ENCODE data around the gene TET1. TPM values are rescaled to one million over a fixed set of nuclear protein-coding genes. Genes with fewer than 3 reads are reported as not detected.

The TET1 gene
- total and polyA plus RNA-seq, 2 donors, result 0.82 to 6.4 TPM

- peaks cover 10 to 25% of the 10 kb centered on the region in 2 donors for H3K4me1 ChIP-seq (ENCODE audit: control insufficient read depth in 2 of 2, insufficient read depth in 2 of 2, low read length in 2 of 2)
- H3K4me3 ChIP-seq (ENCODE audit: low read length in 2 of 2), result peak overlapping the region in 1 of 2 donors; percentile 7
- DNase-seq (ENCODE audit: low read depth in 6 of 9, low spot score in 9 of 9), result peak in 1 of 9 donors; percentile 29
- no peak overlapping the region for H3K27ac ChIP-seq (ENCODE audit: low read depth in 1 of 2, low read length in 1 of 2)
- H3K9me3 ChIP-seq (ENCODE audit: control insufficient read depth in 2 of 2, insufficient read depth in 1 of 2, low read length in 1 of 2), result peaks cover 0 to 5% of the 10 kb centered on the region in 2 donors
- H3K27me3 ChIP-seq (ENCODE audit: control insufficient read depth in 2 of 2, insufficient read depth in 1 of 2, low read length in 1 of 2), result peaks cover 27 to 77% of the 10 kb centered on the region in 2 donors
- no peaks in the 10 kb centered on the region for H3K36me3 ChIP-seq (ENCODE audit: control insufficient read depth in 2 of 2, insufficient read depth in 2 of 2, low read length in 1 of 2)
- 34% methylated on average over 28 of the region's 28 CpGs for WGBS
Observed at GRCh38 chr10:68561865-68562649, 1.9 kb downstream of the TET1 start.

GRCh38 chr10:68562661-68563570 is 2.8 kb downstream of the TET1 start:
- peaks cover 27 to 69% of the 10 kb centered on the region in 2 donors for H3K27me3 ChIP-seq (ENCODE audit: control insufficient read depth in 2 of 2, insufficient read depth in 1 of 2, low read length in 1 of 2)
- 37% methylated on average over 12 of the region's 12 CpGs for WGBS
- H3K27ac ChIP-seq (ENCODE audit: low read depth in 1 of 2, low read length in 1 of 2), result no peak overlapping the region
- peaks cover 0 to 5% of the 10 kb centered on the region in 2 donors for H3K9me3 ChIP-seq (ENCODE audit: control insufficient read depth in 2 of 2, insufficient read depth in 1 of 2, low read length in 1 of 2)
- no peaks in the 10 kb centered on the region for H3K36me3 ChIP-seq (ENCODE audit: control insufficient read depth in 2 of 2, insufficient read depth in 2 of 2, low read length in 1 of 2)
- peak in 6 of 9 donors; percentile 29 to 67 (median 37) for DNase-seq (ENCODE audit: low read depth in 6 of 9, low spot score in 9 of 9)
- H3K4me1 ChIP-seq (ENCODE audit: control insufficient read depth in 2 of 2, insufficient read depth in 2 of 2, low read length in 2 of 2), result peaks cover 10 to 25% of the 10 kb centered on the region in 2 donors
- no peak overlapping the region for H3K4me3 ChIP-seq (ENCODE audit: low read length in 2 of 2)

GRCh38 chr10:68564712-68565111 is 4.6 kb downstream of the TET1 start:
- H3K4me3 ChIP-seq (ENCODE audit: low read length in 2 of 2), result no peak overlapping the region
- WGBS, result 74% methylated on average over 4 of the region's 4 CpGs
- no peaks in the 10 kb centered on the region for H3K36me3 ChIP-seq (ENCODE audit: control insufficient read depth in 2 of 2, insufficient read depth in 2 of 2, low read length in 1 of 2)
- peaks cover 10 to 25% of the 10 kb centered on the region in 2 donors for H3K4me1 ChIP-seq (ENCODE audit: control insufficient read depth in 2 of 2, insufficient read depth in 2 of 2, low read length in 2 of 2)
- H3K27ac ChIP-seq (ENCODE audit: low read depth in 1 of 2, low read length in 1 of 2), result no peak overlapping the region
- peaks cover 0 to 5% of the 10 kb centered on the region in 2 donors for H3K9me3 ChIP-seq (ENCODE audit: control insufficient read depth in 2 of 2, insufficient read depth in 1 of 2, low read length in 1 of 2)
- H3K27me3 ChIP-seq (ENCODE audit: control insufficient read depth in 2 of 2, insufficient read depth in 1 of 2, low read length in 1 of 2), result peaks cover 20 to 53% of the 10 kb centered on the region in 2 donors
- DNase-seq (ENCODE audit: low read depth in 6 of 9, low spot score in 9 of 9), result no peak

GRCh38 chr10:68565658-68566057 is 5.5 kb downstream of the TET1 start:
- Histone ChIP-seq H3K4me3 (ENCODE audit: low read length in 2 of 2) (no peak overlapping the region), H3K4me1 (ENCODE audit: control insufficient read depth in 2 of 2, insufficient read depth in 2 of 2, low read length in 2 of 2) (peaks cover 8 to 18% of the 10 kb centered on the region in 2 donors), H3K27me3 (ENCODE audit: control insufficient read depth in 2 of 2, insufficient read depth in 1 of 2, low read length in 1 of 2) (peaks cover 15 to 44% of the 10 kb centered on the region in 2 donors), H3K36me3 (ENCODE audit: control insufficient read depth in 2 of 2, insufficient read depth in 2 of 2, low read length in 1 of 2) (no peaks in the 10 kb centered on the region), H3K9me3 (ENCODE audit: control insufficient read depth in 2 of 2, insufficient read depth in 1 of 2, low read length in 1 of 2) (no peaks in the 10 kb centered on the region), H3K27ac (ENCODE audit: low read depth in 1 of 2, low read length in 1 of 2) (no peak overlapping the region)
- no peak for DNase-seq (ENCODE audit: low read depth in 6 of 9, low spot score in 9 of 9)
- WGBS, result 96% methylated on average over 3 of the region's 3 CpGs

DNA sequence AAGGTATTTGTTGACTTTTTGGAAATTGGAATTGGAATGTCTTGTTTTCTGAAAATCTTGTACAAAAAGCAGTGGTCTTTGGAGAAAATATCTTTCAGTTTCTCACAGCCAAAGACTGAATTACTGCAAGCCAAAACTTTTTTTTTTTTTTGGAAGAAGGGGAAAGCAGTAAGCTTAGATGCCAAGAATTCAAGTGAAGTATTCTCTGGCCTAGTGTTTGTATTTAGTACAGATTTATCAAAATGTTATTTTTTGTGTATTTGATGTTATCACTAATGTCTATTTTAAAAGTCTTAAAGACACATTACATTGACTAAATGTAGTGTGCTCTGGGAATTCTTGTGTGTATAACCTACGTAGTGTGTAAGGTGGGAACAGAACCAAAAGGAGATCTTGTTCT is 6.2 kb downstream of the TET1 start:
- peaks cover 11 to 37% of the 10 kb centered on the region in 2 donors for H3K27me3 ChIP-seq (ENCODE audit: control insufficient read depth in 2 of 2, insufficient read depth in 1 of 2, low read length in 1 of 2)
- no peaks in the 10 kb centered on the region for H3K36me3 ChIP-seq (ENCODE audit: control insufficient read depth in 2 of 2, insufficient read depth in 2 of 2, low read length in 1 of 2)
- H3K4me1 ChIP-seq (ENCODE audit: control insufficient read depth in 2 of 2, insufficient read depth in 2 of 2, low read length in 2 of 2), result peaks cover 3 to 13% of the 10 kb centered on the region in 2 donors
- H3K27ac ChIP-seq (ENCODE audit: low read depth in 1 of 2, low read length in 1 of 2), result no peak overlapping the region
- WGBS, result 95% methylated on average over 1 of the region's 1 CpG
- no peak for DNase-seq (ENCODE audit: low read depth in 6 of 9, low spot score in 9 of 9)
- no peaks in the 10 kb centered on the region for H3K9me3 ChIP-seq (ENCODE audit: control insufficient read depth in 2 of 2, insufficient read depth in 1 of 2, low read length in 1 of 2)
- no peak overlapping the region for H3K4me3 ChIP-seq (ENCODE audit: low read length in 2 of 2)

GRCh38 chr10:68566955-68567354 is 6.8 kb downstream of the TET1 start:
- Histone ChIP-seq H3K4me3 (ENCODE audit: low read length in 2 of 2) (no peak overlapping the region), H3K27me3 (ENCODE audit: control insufficient read depth in 2 of 2, insufficient read depth in 1 of 2, low read length in 1 of 2) (peaks cover 9 to 31% of the 10 kb centered on the region in 2 donors), H3K9me3 (ENCODE audit: control insufficient read depth in 2 of 2, insufficient read depth in 1 of 2, low read length in 1 of 2) (no peaks in the 10 kb centered on the region), H3K27ac (ENCODE audit: low read depth in 1 of 2, low read length in 1 of 2) (no peak overlapping the region), H3K36me3 (ENCODE audit: control insufficient read depth in 2 of 2, insufficient read depth in 2 of 2, low read length in 1 of 2) (no peaks in the 10 kb centered on the region), H3K4me1 (ENCODE audit: control insufficient read depth in 2 of 2, insufficient read depth in 2 of 2, low read length in 2 of 2) (peaks cover 3 to 9% of the 10 kb centered on the region in 2 donors)
- 16% methylated on average over 2 of the region's 2 CpGs for WGBS
- DNase-seq (ENCODE audit: low read depth in 6 of 9, low spot score in 9 of 9), result no peak

- H3K27ac ChIP-seq (ENCODE audit: low read depth in 1 of 2, low read length in 1 of 2), result no peak overlapping the region
- no peaks in the 10 kb centered on the region for H3K36me3 ChIP-seq (ENCODE audit: control insufficient read depth in 2 of 2, insufficient read depth in 2 of 2, low read length in 1 of 2)
- 84% methylated on average over 5 of the region's 5 CpGs for WGBS
Observed at GRCh38 chr10:68572151-68572550, 12.0 kb downstream of the TET1 start.

DNA sequence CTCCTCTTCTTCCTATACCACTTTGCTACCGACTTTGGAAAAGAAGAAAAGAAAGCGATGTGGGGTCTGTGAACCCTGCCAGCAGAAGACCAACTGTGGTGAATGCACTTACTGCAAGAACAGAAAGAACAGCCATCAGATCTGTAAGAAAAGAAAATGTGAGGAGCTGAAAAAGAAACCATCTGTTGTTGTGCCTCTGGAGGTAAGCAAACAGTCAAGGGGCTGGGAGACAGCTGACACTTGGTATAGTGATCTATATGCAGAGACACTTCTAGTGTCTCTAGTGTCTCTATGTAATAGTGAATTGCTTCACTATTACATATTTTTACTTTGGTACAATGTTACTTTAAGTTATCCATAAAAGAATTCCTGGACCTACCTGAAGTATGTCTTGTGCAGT is 13.9 kb downstream of the TET1 start:
- Histone ChIP-seq H3K27ac (ENCODE audit: low read depth in 1 of 2, low read length in 1 of 2) (no peak overlapping the region), H3K27me3 (ENCODE audit: control insufficient read depth in 2 of 2, insufficient read depth in 1 of 2, low read length in 1 of 2) (no peaks in the 10 kb centered on the region), H3K36me3 (ENCODE audit: control insufficient read depth in 2 of 2, insufficient read depth in 2 of 2, low read length in 1 of 2) (no peaks in the 10 kb centered on the region), H3K9me3 (ENCODE audit: control insufficient read depth in 2 of 2, insufficient read depth in 1 of 2, low read length in 1 of 2) (no peaks in the 10 kb centered on the region), H3K4me3 (ENCODE audit: low read length in 2 of 2) (no peak overlapping the region), H3K4me1 (ENCODE audit: control insufficient read depth in 2 of 2, insufficient read depth in 2 of 2, low read length in 2 of 2) (no peaks in the 10 kb centered on the region)
- DNase-seq (ENCODE audit: low read depth in 6 of 9, low spot score in 9 of 9), result no peak
- WGBS, result 98% methylated on average over 2 of the region's 2 CpGs

More at GRCh38 chr10:68572151-68572550, 12.0 kb downstream of the TET1 start:
- Histone ChIP-seq H3K27me3 (ENCODE audit: control insufficient read depth in 2 of 2, insufficient read depth in 1 of 2, low read length in 1 of 2) (no peaks in the 10 kb centered on the region), H3K9me3 (ENCODE audit: control insufficient read depth in 2 of 2, insufficient read depth in 1 of 2, low read length in 1 of 2) (no peaks in the 10 kb centered on the region), H3K4me1 (ENCODE audit: control insufficient read depth in 2 of 2, insufficient read depth in 2 of 2, low read length in 2 of 2) (no peaks in the 10 kb centered on the region), H3K4me3 (ENCODE audit: low read length in 2 of 2) (no peak overlapping the region)
- DNase-seq (ENCODE audit: low read depth in 6 of 9, low spot score in 9 of 9), result no peak

DNA sequence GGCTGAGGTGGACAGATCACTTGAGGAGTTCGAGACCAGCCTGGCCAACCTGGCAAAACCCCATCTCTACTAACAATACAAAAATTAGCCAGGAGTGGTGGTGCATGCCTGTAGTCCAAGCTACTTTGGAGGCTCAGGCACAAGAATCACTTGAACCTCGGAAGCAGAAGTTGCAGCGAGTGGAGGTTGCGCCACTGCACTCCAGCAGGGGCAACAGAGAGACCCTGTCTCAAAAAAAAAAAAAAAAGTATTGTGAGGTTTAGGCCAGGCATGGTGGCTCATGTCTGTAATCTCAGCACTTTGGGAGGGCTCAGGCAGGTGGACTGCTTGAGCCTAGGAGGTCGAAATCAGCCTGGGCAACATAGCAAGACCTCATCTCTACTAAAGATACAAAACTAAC is 16.0 kb downstream of the TET1 start:
- Histone ChIP-seq H3K27ac (ENCODE audit: low read depth in 1 of 2, low read length in 1 of 2) (no peak overlapping the region), H3K9me3 (ENCODE audit: control insufficient read depth in 2 of 2, insufficient read depth in 1 of 2, low read length in 1 of 2) (no peaks in the 10 kb centered on the region), H3K4me1 (ENCODE audit: control insufficient read depth in 2 of 2, insufficient read depth in 2 of 2, low read length in 2 of 2) (no peaks in the 10 kb centered on the region), H3K27me3 (ENCODE audit: control insufficient read depth in 2 of 2, insufficient read depth in 1 of 2, low read length in 1 of 2) (no peaks in the 10 kb centered on the region), H3K4me3 (ENCODE audit: low read length in 2 of 2) (no peak overlapping the region), H3K36me3 (ENCODE audit: control insufficient read depth in 2 of 2, insufficient read depth in 2 of 2, low read length in 1 of 2) (no peaks in the 10 kb centered on the region)
- 91% methylated on average over 5 of the region's 5 CpGs for WGBS
- DNase-seq (ENCODE audit: low read depth in 6 of 9, low spot score in 9 of 9), result no peak

Measured in thymus (tissue), 11 donors.